PC-3 (cell line): ENCODE results near the gene LANCL2. TPM values are rescaled to one million over a fixed set of nuclear protein-coding genes. Genes with fewer than 3 reads are reported as not detected.

Experiments used
- ATAC-seq: fragments of 200-7000 bp; cut with Tn5 transposase; 2 replicates; pipeline ENCODE4 v1.9.1; 2020; ENCODE audit warnings: mild to moderate bottlenecking, moderate library complexity
- BruUV-seq: library from RNA; stranded (reverse); fragments of 400-500 nt; replicated peaks from 2 replicates; lab custom pipeline; 2021; lab: Mats Ljungman, UMichigan
- CTCF ChIA-PET: fragments of 300-600 bp; sonication (Branson Sonifier 250); formaldehyde crosslinking; loops from one replicate; lab custom pipeline; 2022; ENCODE audit warnings: antibody characterized with exemption; lab: Charles Lee
- POLR2A ChIA-PET: fragments of 300-600 bp; sonication (Branson Sonifier 250); formaldehyde crosslinking; loops from one replicate; lab custom pipeline; 2022; ENCODE audit warnings: antibody characterized with exemption; ENCODE audit not compliant: unreplicated experiment; lab: Charles Lee
- DNase-seq: peaks from one replicate; pipeline ENCODE4 v3.0.0-alpha.2; 2015
- H2AFZ ChIP-seq: fragments of 300-600 bp; sonication (generic); 2 replicates; pipeline ENCODE4 v1.6.0; 2016; ENCODE audit warnings: antibody characterized with exemption, low read length
- H3F3A ChIP-seq: fragments of 300-600 bp; sonication (generic); one replicate; pipeline ENCODE4 v1.6.0; 2017; ENCODE audit warnings: antibody characterized with exemption, low read length, control low read depth, mild to moderate bottlenecking; ENCODE audit not compliant: unreplicated experiment
- H3K27ac ChIP-seq: fragments of 300-600 bp; sonication (generic); 2 replicates; pipeline ENCODE4 v1.5.1; 2016; ENCODE audit warnings: mild to moderate bottlenecking, low read length
- H3K27me3 ChIP-seq: fragments of 300-600 bp; sonication (generic); 2 replicates; pipeline ENCODE4 v1.6.1; 2016; ENCODE audit warnings: low read length, mixed read lengths
- H3K36me3 ChIP-seq: fragments of 300-600 bp; sonication (generic); 2 replicates; pipeline ENCODE4 v1.6.1; 2016; ENCODE audit warnings: low read depth, mixed run types, low read length, mixed read lengths
- H3K4me1 ChIP-seq: fragments of 300-600 bp; sonication (generic); 2 replicates; pipeline ENCODE4 v1.5.1; 2016; ENCODE audit warnings: low read length; ENCODE audit not compliant: insufficient read depth
- H3K4me2 ChIP-seq: fragments of 300-600 bp; sonication (generic); 2 replicates; pipeline ENCODE4 v1.6.0; 2016; ENCODE audit warnings: low read length
- H3K4me3 ChIP-seq: fragments of 300-600 bp; sonication (generic); 2 replicates; pipeline ENCODE4 v1.5.1; 2016; ENCODE audit warnings: mild to moderate bottlenecking, low read length, mixed read lengths
- H3K79me2 ChIP-seq: fragments of 300-600 bp; sonication (generic); 2 replicates; pipeline ENCODE4 v1.6.1; 2017; ENCODE audit warnings: low read length, mixed read lengths
- H3K9ac ChIP-seq: fragments of 300-600 bp; sonication (generic); 2 replicates; pipeline ENCODE4 v1.6.0; 2016; ENCODE audit warnings: mild to moderate bottlenecking, low read length
- H3K9me2 ChIP-seq: fragments of 300-600 bp; sonication (generic); replicated peaks from 2 replicates; pipeline ENCODE4 v1.6.1; 2016; ENCODE audit warnings: mixed run types, low read length, mixed read lengths
- H3K9me3 ChIP-seq: fragments of 300-600 bp; sonication (generic); 2 replicates; pipeline ENCODE4 v1.6.1; 2016; ENCODE audit warnings: low read length, mixed read lengths
- H4K20me1 ChIP-seq: fragments of 300-600 bp; sonication (generic); 2 replicates; pipeline ENCODE4 v1.6.1; 2016; ENCODE audit warnings: low read length, mixed read lengths
- CTCF ChIP-seq: fragments of 300-600 bp; sonication (generic); conservative IDR thresholded peaks from 2 replicates; pipeline ENCODE4 v1.5.1; 2017; ENCODE audit warnings: antibody characterized with exemption, low read depth, mild to moderate bottlenecking, low read length
- EZH2 ChIP-seq: fragments of 300-600 bp; sonication (generic); IDR thresholded peaks from one replicate; pipeline ENCODE4 v1.6.1; 2017; ENCODE audit warnings: antibody characterized with exemption, mild to moderate bottlenecking, low read length; ENCODE audit not compliant: unreplicated experiment
- EZH2phosphoT487 ChIP-seq: fragments of 300-600 bp; sonication (generic); IDR thresholded peaks from 2 replicates; pipeline ENCODE4 v1.6.1; 2018; ENCODE audit warnings: mild to moderate bottlenecking, antibody characterized with exemption, low read length, borderline replicate concordance
- intact Hi-C: fragments of 100-400 bp; cut with micrococcal nuclease; formaldehyde crosslinking; loops from 2 replicates; pipeline ENCODE4 v1.9.0; 2023
- total RNA-seq: library from RNA; depleted of rRNA; stranded (reverse); fragments of >200 nt; gene quantifications from 2 replicates; pipeline ENCODE4 v1.2.3, GENCODE V29; 2014

The LANCL2 gene
- total RNA-seq, 1 experiment from 2014 or later, result 12.7 TPM

DNA sequence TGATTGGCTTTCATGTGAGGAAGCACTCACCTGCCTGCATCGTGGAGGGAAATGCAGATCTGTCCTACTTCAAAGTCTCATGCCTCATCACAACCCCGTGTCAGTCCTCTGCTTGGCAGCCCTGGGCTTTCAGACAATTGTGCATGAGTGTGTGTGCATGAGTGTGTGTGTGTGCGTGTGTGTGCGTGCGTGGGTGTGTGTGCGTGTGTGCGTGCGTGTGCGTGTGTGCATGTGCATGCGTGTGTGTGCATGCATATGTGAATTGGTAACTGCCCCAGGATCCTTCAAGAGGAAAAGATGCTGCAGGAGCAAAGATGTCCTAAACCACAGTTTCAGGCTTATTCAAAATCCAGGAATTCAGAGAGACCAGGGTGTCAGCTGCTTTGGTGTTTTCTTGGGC lies 71.3 kb downstream of the LANCL2 start:
- intact Hi-C loops, result no loop called here
- H4K20me1 ChIP-seq, result no peaks in the 10 kb centered on the region
- no peaks in the 10 kb centered on the region for H3F3A ChIP-seq
- no peaks in the 10 kb centered on the region for H3K36me3 ChIP-seq
- no peak overlapping the region for H3K9ac ChIP-seq
- DNase-seq (no peak), ATAC-seq (no peak)
- no peak overlapping the region for H3K27ac ChIP-seq
- TF ChIP-seq EZH2phosphoT487 (no peak), EZH2 (no peak), CTCF (no peak)
- H3K4me2 ChIP-seq, result no peak overlapping the region
- CTCF ChIA-PET, result no interaction called here
- H3K4me1 ChIP-seq, result peaks cover 18% of the 10 kb centered on the region
- H2AFZ ChIP-seq, result no peak overlapping the region
- H3K4me3 ChIP-seq, result no peak overlapping the region
- H3K27me3 ChIP-seq, result no peaks in the 10 kb centered on the region
- POLR2A ChIA-PET, result no interaction called here
- BruUV-seq, result no TSS peak
- no peaks in the 10 kb centered on the region for H3K9me2 ChIP-seq
- no peaks in the 10 kb centered on the region for H3K9me3 ChIP-seq
- H3K79me2 ChIP-seq, result no peaks in the 10 kb centered on the region

DNA sequence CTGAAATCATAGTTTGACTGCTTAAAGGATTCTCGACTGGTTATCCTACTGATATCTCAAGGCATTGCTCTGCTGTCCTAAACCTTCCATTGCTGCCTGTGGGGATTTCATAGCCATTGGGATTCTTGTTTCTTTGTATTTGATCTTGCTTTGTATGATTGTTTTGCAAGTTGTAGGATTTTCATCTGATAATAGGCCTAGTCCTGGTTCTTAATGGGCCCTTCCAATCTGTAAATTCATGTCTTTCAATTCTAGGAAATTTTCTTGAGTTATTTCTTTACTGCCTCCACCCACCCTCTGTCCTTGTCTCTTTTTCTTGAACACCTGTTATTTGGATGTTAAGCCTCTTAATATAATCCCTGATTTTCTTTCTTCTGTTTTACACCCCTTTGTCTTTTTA lies 72.2 kb downstream of the LANCL2 start:
- H3K4me1 ChIP-seq, result peaks cover 18% of the 10 kb centered on the region
- H4K20me1 ChIP-seq, result no peaks in the 10 kb centered on the region
- DNase-seq (no peak), ATAC-seq (no peak)
- H3K79me2 ChIP-seq, result no peaks in the 10 kb centered on the region
- H3K27ac ChIP-seq, result no peak overlapping the region
- H3K4me3 ChIP-seq, result no peak overlapping the region
- no peaks in the 10 kb centered on the region for H3F3A ChIP-seq
- ChIA-PET CTCF (no interaction called here), POLR2A (no interaction called here)
- intact Hi-C loops, result no loop called here
- H3K9me3 ChIP-seq, result no peaks in the 10 kb centered on the region
- no peak overlapping the region for H3K9ac ChIP-seq
- H3K36me3 ChIP-seq, result no peaks in the 10 kb centered on the region
- H3K9me2 ChIP-seq, result no peaks in the 10 kb centered on the region
- BruUV-seq, result no TSS peak
- H2AFZ ChIP-seq, result no peak overlapping the region
- no peaks in the 10 kb centered on the region for H3K27me3 ChIP-seq
- no peak for TF ChIP-seq EZH2phosphoT487
- no peak for TF ChIP-seq EZH2
- TF ChIP-seq CTCF, result no peak
- no peak overlapping the region for H3K4me2 ChIP-seq

DNA sequence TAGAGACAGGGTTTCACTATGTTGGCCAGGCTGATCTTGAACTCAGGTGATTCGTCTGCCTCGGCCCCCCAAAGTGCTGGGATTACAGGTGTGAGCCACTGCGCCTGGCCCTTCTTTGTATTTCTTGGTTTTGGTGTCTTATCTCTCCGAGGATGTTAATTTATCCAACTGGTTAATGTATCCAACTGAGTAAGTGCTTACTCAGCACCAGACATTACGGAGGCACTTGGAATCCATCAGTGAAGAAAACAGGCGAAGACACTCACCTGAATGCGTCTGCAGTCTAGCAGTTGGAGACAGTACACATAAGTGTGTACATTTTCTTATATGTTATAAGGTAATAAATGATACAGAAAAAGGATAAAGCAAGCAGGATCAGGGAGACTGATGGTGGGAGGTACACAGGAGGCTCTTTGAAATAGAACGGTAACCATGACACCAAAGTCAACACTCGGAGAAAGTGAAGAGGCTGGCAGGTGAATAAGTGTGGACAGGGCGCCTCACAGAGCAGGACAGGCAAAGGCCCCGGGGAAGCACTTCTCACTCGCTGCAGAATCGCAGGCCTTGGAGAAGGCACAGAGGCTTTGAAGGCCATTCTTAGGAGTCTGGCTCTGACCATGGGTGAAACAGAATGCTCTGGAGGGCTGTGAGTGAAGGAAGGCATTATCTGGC lies 73.1 kb downstream of the LANCL2 start:
- intact Hi-C loops, result no loop called here
- no peak overlapping the region for H2AFZ ChIP-seq
- H3K4me3 ChIP-seq, result no peak overlapping the region
- H3K4me2 ChIP-seq, result no peak overlapping the region
- no TSS peak for BruUV-seq
- no peaks in the 10 kb centered on the region for H3K36me3 ChIP-seq
- no peaks in the 10 kb centered on the region for H3K79me2 ChIP-seq
- no peak overlapping the region for H3K27ac ChIP-seq
- DNase-seq (no peak), ATAC-seq (no peak)
- no peaks in the 10 kb centered on the region for H3F3A ChIP-seq
- no peak overlapping the region for H3K9ac ChIP-seq
- TF ChIP-seq EZH2 (no peak), EZH2phosphoT487 (no peak)
- POLR2A ChIA-PET, result no interaction called here
- no peaks in the 10 kb centered on the region for H3K9me3 ChIP-seq
- no peaks in the 10 kb centered on the region for H3K9me2 ChIP-seq
- CTCF ChIA-PET, result no interaction called here
- H3K4me1 ChIP-seq, result peaks cover 18% of the 10 kb centered on the region
- H4K20me1 ChIP-seq, result no peaks in the 10 kb centered on the region
- H3K27me3 ChIP-seq, result no peaks in the 10 kb centered on the region
